CD14-positive monocyte (primary cell): ENCODE measurements around the gene TRIOBP. TPM values are rescaled to one million over a fixed set of nuclear protein-coding genes. Genes with fewer than 3 reads are reported as not detected.

Source experiments
- DNase-seq, 3 donors: peaks; one replicate each; pipeline ENCODE4 v3.0.0-alpha.2; 2011 to 2022
- H2AFZ ChIP-seq: 2 replicates; pipeline ENCODE4 v1.6.0; 2012; ENCODE audit warnings: mild to moderate bottlenecking, low read depth, low read length, inconsistent platforms; ENCODE audit not compliant: insufficient read depth, poor library complexity, severe bottlenecking
- H3K27ac ChIP-seq, 2 donors: 1 replicate in 1 of 2; 2 replicates in 1 of 2; pipeline ENCODE4 v1.5.1; 2012 to 2013; ENCODE audit warnings: low read length in 2 of 2, control low read depth in 1 of 2, inconsistent platforms in 1 of 2, low read depth in 1 of 2, mild to moderate bottlenecking in 1 of 2
- H3K27me3 ChIP-seq, 2 donors: one replicate each; pipeline versions ENCODE4 v1.6.0 to v1.6.1; 2011 to 2013; ENCODE audit warnings: low read length in 2 of 2; ENCODE audit not compliant: control insufficient read depth in 2 of 2, insufficient read depth in 2 of 2
- H3K36me3 ChIP-seq, 2 donors: replicated peaks in 1 of 2; 1 replicate in 1 of 2; 2 replicates in 1 of 2; pipeline versions ENCODE4 v1.5.1 to v1.6.1; 2012 to 2013; ENCODE audit warnings: low read length in 2 of 2, control low read depth in 1 of 2, inconsistent platforms in 1 of 2, mild to moderate bottlenecking in 1 of 2; ENCODE audit not compliant: insufficient read depth in 2 of 2, control insufficient read depth in 1 of 2
- H3K4me1 ChIP-seq, 2 donors: 1 replicate in 1 of 2; 2 replicates in 1 of 2; pipeline versions ENCODE4 v1.5.1 to v1.6.1; 2012 to 2013; ENCODE audit warnings: low read length in 2 of 2, control low read depth in 1 of 2, inconsistent platforms in 1 of 2, mild to moderate bottlenecking in 1 of 2, moderate library complexity in 1 of 2; ENCODE audit not compliant: insufficient read depth in 2 of 2, control insufficient read depth in 1 of 2
- H3K4me2 ChIP-seq: replicated peaks from 2 replicates; pipeline ENCODE3; 2012; ENCODE audit warnings: low read length, moderate library complexity, mild to moderate bottlenecking; ENCODE audit not compliant: poor library complexity, severe bottlenecking; ENCODE audit errors: extremely low read depth
- H3K4me3 ChIP-seq, 3 experiments: fragments of 200-600 bp in 1 of 3; sonication (generic) in 1 of 3; replicated peaks in 1 of 3; 1 replicate in 2 of 3; 2 replicates in 1 of 3; pipeline ENCODE4 v1.5.1; 2011 to 2013; ENCODE audit warnings: low read length in 3 of 3, mild to moderate bottlenecking in 3 of 3, control low read depth in 2 of 3, low read depth in 2 of 3, inconsistent platforms in 1 of 3, moderate library complexity in 1 of 3
- H3K79me2 ChIP-seq: 2 replicates; pipeline ENCODE4 v1.6.0; 2012; ENCODE audit warnings: mild to moderate bottlenecking, control low read depth, inconsistent platforms, low read length, moderate library complexity; ENCODE audit not compliant: insufficient read depth
- H3K9ac ChIP-seq: 2 replicates; pipeline ENCODE4 v1.6.0; 2017; ENCODE audit warnings: low read length, mild to moderate bottlenecking; ENCODE audit not compliant: insufficient read depth, poor library complexity, severe bottlenecking
- H3K9me3 ChIP-seq, 2 donors: replicated peaks in 1 of 2; 1 replicate in 1 of 2; 2 replicates in 1 of 2; pipeline versions ENCODE4 v1.5.1 to v1.6.1; 2012 to 2013; ENCODE audit warnings: low read length in 2 of 2, control low read depth in 1 of 2; ENCODE audit not compliant: control insufficient read depth in 1 of 2, insufficient read depth in 1 of 2
- H4K20me1 ChIP-seq: 2 replicates; pipeline ENCODE4 v1.6.0; 2012; ENCODE audit warnings: mild to moderate bottlenecking, low read length, control low read depth, moderate library complexity; ENCODE audit not compliant: insufficient read depth
- H3K27ac Mint-ChIP-seq, 7 donors: one replicate each; pipeline ENCODE4 v1.8.0; 2020; ENCODE audit warnings: mild to moderate bottlenecking in 7 of 7, mixed read lengths in 7 of 7, moderate library complexity in 6 of 7, inconsistent platforms in 2 of 7
- H3K27me3 Mint-ChIP-seq, 3 donors: one replicate each; pipeline ENCODE4 v1.8.0; 2021 to 2022; ENCODE audit warnings: low read depth in 3 of 3, mild to moderate bottlenecking in 3 of 3, mixed read lengths in 3 of 3, moderate library complexity in 3 of 3, inconsistent platforms in 1 of 3
- H3K36me3 Mint-ChIP-seq, 2 donors: one replicate each; pipeline ENCODE4 v1.8.0; 2020; ENCODE audit warnings: mixed read lengths in 2 of 2, inconsistent platforms in 1 of 2, mild to moderate bottlenecking in 1 of 2
- H3K4me1 Mint-ChIP-seq: one replicate; pipeline ENCODE4 v1.8.0; 2020; ENCODE audit warnings: mild to moderate bottlenecking, mixed read lengths
- H3K4me3 Mint-ChIP-seq, 2 donors: one replicate each; pipeline ENCODE4 v1.8.0; 2020; ENCODE audit warnings: mild to moderate bottlenecking in 2 of 2, mixed read lengths in 2 of 2, moderate library complexity in 1 of 2
- H3K9me3 Mint-ChIP-seq, 7 donors: one replicate each; pipeline ENCODE4 v1.8.0; 2020 to 2022; ENCODE audit warnings: mixed read lengths in 7 of 7, mild to moderate bottlenecking in 6 of 7, moderate library complexity in 6 of 7, inconsistent platforms in 2 of 7
- WGBS: methylation state at CpG from one replicate; pipeline ENCODE4 v1.1.5; 2013; ENCODE audit warnings: missing lambda C conversion rate; ENCODE audit not compliant: insufficient coverage; 5-methylcytosine and 5-hydroxymethylcytosine counted together
- intact Hi-C, 2 donors: fragments of 100-400 bp; cut with micrococcal nuclease; formaldehyde crosslinking; loops; one replicate each; pipeline versions ENCODE4 v1.15.0 to v1.15.1; 2023
- polyA plus RNA-seq, 3 donors: library from polyadenylated mRNA; depleted of rRNA in 1 of 3; unstranded in 2 of 3; stranded (reverse) in 1 of 3; fragments of 300-500 nt in 2 of 3; fragments of >200 nt in 1 of 3; fragmentation: Illumina TruSeq in 2 of 3; gene quantifications; 1 replicate in 2 of 3; 2 replicates in 1 of 3; pipeline ENCODE4 v1.2.3, GENCODE V29; 2012 to 2021
- TF ChIP-seq, protein P1 (sequence below): fragments of 200-600 bp; IDR thresholded peaks from one replicate; pipeline ENCODE4 v1.8.0; 2022; ENCODE audit warnings: antibody characterized with exemption, mild to moderate bottlenecking

The TRIOBP gene
- polyA plus RNA-seq, 3 donors = 43.0 to 46.6 (median 44.7) TPM

- intact Hi-C loops = no loop called here
Observed at GRCh38 chr22:37669586-37669985, 27.3 kb upstream of the TRIOBP start.

DNA sequence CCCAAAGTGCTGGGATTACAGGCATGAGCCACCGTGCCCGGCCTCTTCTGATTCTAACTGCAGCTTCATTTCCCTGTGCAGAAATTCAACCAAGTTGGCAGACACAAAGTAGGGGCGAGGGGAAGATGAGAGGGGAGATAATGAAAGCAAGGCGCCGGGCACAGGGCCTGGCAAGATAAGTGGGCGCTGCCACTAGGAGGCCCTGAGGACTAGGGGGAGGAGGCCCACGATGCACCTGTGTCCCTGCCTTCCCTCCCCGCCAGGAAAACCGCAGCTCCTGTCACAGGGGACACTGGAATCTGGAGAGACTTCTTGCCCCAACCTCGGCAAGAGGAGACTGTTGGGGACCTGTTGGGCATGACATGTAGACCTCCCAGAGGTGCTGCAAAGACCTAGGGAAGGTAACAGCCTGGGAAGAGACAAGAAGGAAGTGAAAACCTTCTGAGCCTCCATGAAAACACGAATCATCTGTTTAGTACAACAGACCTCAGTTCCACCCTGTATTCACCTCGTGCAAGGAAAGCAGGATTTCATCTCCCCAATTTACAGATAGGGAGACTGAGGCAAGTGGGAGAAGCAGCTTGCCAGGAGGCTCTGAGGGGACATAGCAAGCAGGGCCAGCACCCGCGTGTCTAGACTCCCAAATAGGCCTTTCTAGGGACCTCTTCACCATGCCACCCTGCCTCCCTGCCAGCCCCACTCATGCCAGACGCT is 24.5 kb upstream of the TRIOBP start:
- peaks cover 36% of the 10 kb centered on the region for H3K4me1 Mint-ChIP-seq
- Histone ChIP-seq H3K4me2 (peak overlapping the region; percentile 41), H3K9me3 (no peaks in the 10 kb centered on the region), H3K9ac (no peak overlapping the region), H3K4me3 (peak overlapping the region in 1 of 3 experiments; percentile 38), H3K27me3 (no peaks in the 10 kb centered on the region), H2AFZ (peak overlapping the region; percentile 59), H3K27ac (no peak overlapping the region), H4K20me1 (peaks cover 18% of the 10 kb centered on the region), H3K36me3 (no peaks in the 10 kb centered on the region), H3K4me1 (peaks cover 51 to 57% of the 10 kb centered on the region in 2 donors), H3K79me2 (peaks cover 41% of the 10 kb centered on the region)
- H3K27ac Mint-ChIP-seq = peak overlapping the region in 1 of 7 donors; percentile 58
- peaks cover 0 to 4% (median 2%) of the 10 kb centered on the region in 3 donors for H3K27me3 Mint-ChIP-seq
- intact Hi-C loops = loop anchor here in 1 of 2 donors (10.0 kb wide), 2 partner anchors 72 to 172 kb away; partner anchors contain the start of genes ANKRD54 and EIF3L
- peak overlapping the region; percentile 26 to 41 for H3K4me3 Mint-ChIP-seq
- DNase-seq = no peak
- H3K9me3 Mint-ChIP-seq = no peaks in the 10 kb centered on the region
- TF ChIP-seq, protein P1, sequence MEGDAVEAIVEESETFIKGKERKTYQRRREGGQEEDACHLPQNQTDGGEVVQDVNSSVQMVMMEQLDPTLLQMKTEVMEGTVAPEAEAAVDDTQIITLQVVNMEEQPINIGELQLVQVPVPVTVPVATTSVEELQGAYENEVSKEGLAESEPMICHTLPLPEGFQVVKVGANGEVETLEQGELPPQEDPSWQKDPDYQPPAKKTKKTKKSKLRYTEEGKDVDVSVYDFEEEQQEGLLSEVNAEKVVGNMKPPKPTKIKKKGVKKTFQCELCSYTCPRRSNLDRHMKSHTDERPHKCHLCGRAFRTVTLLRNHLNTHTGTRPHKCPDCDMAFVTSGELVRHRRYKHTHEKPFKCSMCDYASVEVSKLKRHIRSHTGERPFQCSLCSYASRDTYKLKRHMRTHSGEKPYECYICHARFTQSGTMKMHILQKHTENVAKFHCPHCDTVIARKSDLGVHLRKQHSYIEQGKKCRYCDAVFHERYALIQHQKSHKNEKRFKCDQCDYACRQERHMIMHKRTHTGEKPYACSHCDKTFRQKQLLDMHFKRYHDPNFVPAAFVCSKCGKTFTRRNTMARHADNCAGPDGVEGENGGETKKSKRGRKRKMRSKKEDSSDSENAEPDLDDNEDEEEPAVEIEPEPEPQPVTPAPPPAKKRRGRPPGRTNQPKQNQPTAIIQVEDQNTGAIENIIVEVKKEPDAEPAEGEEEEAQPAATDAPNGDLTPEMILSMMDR = no peak
- WGBS = 4% methylated on average over 5 of the region's 15 CpGs
- H3K36me3 Mint-ChIP-seq = peaks cover 0 to 8% of the 10 kb centered on the region in 2 donors

More at GRCh38 chr22:37669586-37669985, 27.3 kb upstream of the TRIOBP start:
- Mint-ChIP-seq H3K27ac (peak overlapping the region in 1 of 7 donors; percentile 52), H3K4me1 (peaks cover 28% of the 10 kb centered on the region), H3K9me3 (no peaks in the 10 kb centered on the region), H3K36me3 (peaks cover 9 to 30% of the 10 kb centered on the region in 2 donors), H3K27me3 (peaks cover 0 to 4% (median 4%) of the 10 kb centered on the region in 3 donors), H3K4me3 (no peak overlapping the region)
- Histone ChIP-seq H3K4me1 (peaks cover 29 to 30% of the 10 kb centered on the region in 2 donors), H3K27me3 (no peaks in the 10 kb centered on the region), H3K9ac (no peak overlapping the region), H3K79me2 (peaks cover 20% of the 10 kb centered on the region), H4K20me1 (peaks cover 4% of the 10 kb centered on the region), H3K9me3 (no peaks in the 10 kb centered on the region), H3K4me3 (no peak overlapping the region), H3K36me3 (peaks cover 6 to 17% of the 10 kb centered on the region in 2 donors), H3K4me2 (no peak overlapping the region), H3K27ac (no peak overlapping the region), H2AFZ (no peak overlapping the region)
- WGBS = 83% methylated on average over 4 of the region's 6 CpGs
- TF ChIP-seq, protein P1 = no peak
- no peak for DNase-seq
